Neural cell (in vitro differentiated cells): ENCODE measurements around the gene CELF4.

ENCODE experiments used
- EZH2 ChIP-seq: fragments of 200-600, 300-800 bp; shearing (Covaris generic), sonication (generic); IDR thresholded peaks from 2 replicates; pipeline ENCODE4 v1.6.1; 2014; ENCODE audit warnings: antibody characterized with exemption, low read length, borderline replicate concordance, mild to moderate bottlenecking; ENCODE audit not compliant: insufficient read depth, poor library complexity, severe bottlenecking
- MXI1 ChIP-seq: fragments of 450-650 bp; conservative IDR thresholded peaks from 2 replicates; pipeline ENCODE4 v1.6.1; 2014; ENCODE audit warnings: antibody characterized with exemption, mild to moderate bottlenecking; ENCODE audit not compliant: poor library complexity, severe bottlenecking
- TF ChIP-seq, protein P1 (sequence below): fragments of 450-650 bp; IDR thresholded peaks from 2 replicates; pipeline ENCODE4 v1.5.1; 2014; ENCODE audit warnings: antibody characterized with exemption, mild to moderate bottlenecking, moderate library complexity; ENCODE audit not compliant: poor library complexity, severe bottlenecking

DNA sequence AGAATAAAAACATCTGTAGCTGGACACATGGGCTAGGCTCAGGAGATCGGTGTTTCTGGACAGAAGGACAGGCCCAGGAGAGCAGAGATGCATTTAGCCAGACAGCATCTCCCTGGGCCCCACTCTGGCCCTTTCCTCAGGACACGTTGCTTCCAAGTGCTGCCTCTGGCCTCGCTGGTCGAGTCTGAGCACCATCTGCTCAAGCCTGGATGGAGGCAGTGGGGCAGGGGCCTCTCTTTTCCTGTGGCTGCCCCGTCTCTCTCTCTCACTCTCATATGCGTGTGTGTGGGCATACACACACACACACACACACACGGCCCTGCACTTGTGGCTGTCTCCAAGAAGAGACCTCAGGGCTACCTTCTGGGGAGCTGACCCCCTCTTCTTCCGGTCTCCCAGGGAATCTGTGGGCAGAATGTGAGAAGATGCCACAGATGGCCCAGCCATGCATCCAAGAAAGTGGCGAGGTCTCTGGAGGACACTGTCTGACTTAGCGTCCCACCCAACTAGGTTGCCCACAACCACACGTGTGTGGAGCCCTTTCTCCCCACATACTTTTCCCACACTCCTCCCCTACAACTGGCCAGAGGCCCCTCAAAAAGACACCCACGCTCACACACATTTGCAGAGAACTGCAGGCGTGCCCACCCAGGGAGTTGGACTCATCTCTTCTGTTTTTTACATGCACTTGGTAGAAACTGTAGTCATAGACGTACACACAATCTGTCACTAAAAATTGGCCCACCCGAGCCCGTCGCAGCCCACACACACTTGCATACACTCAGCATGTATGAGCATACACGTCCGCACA, 19.9 kb downstream of the CELF4 start:
- no peak for TF ChIP-seq MXI1
- TF ChIP-seq, protein P1, sequence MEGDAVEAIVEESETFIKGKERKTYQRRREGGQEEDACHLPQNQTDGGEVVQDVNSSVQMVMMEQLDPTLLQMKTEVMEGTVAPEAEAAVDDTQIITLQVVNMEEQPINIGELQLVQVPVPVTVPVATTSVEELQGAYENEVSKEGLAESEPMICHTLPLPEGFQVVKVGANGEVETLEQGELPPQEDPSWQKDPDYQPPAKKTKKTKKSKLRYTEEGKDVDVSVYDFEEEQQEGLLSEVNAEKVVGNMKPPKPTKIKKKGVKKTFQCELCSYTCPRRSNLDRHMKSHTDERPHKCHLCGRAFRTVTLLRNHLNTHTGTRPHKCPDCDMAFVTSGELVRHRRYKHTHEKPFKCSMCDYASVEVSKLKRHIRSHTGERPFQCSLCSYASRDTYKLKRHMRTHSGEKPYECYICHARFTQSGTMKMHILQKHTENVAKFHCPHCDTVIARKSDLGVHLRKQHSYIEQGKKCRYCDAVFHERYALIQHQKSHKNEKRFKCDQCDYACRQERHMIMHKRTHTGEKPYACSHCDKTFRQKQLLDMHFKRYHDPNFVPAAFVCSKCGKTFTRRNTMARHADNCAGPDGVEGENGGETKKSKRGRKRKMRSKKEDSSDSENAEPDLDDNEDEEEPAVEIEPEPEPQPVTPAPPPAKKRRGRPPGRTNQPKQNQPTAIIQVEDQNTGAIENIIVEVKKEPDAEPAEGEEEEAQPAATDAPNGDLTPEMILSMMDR, result no peak
- no peak for TF ChIP-seq EZH2
